H1 (cell line): ENCODE data around the gene GAP43. TPM values are rescaled to one million over a fixed set of nuclear protein-coding genes. Genes with fewer than 3 reads are reported as not detected.

ENCODE experiments used
- CTCF ChIA-PET: fragments of 300-600 bp; sonication (Branson Sonifier 250); formaldehyde crosslinking; loops from one replicate; lab custom pipeline; 2021; ENCODE audit not compliant: partially characterized antibody; lab: Charles Lee
- POLR2A ChIA-PET: fragments of 300-600 bp; sonication (Branson Sonifier 250); formaldehyde crosslinking; loops from one replicate; lab custom pipeline; 2021; ENCODE audit warnings: inconsistent platforms; ENCODE audit not compliant: partially characterized antibody; lab: Charles Lee
- DNase-seq, 2 experiments: peaks; one replicate each; pipeline versions ENCODE4 v3.0.0 to v3.0.0-alpha.2; 2010 to 2022; ENCODE audit warnings: low spot score in 2 of 2, low read depth in 1 of 2, mixed read lengths in 1 of 2
- FAIRE-seq: peaks from 2 replicates; lab custom pipeline; 2011; peaks lifted over from hg19 to GRCh38; lab: Jason Lieb, UNC
- H2AFZ ChIP-seq: 2 replicates; pipeline ENCODE4 v1.8.1; 2012; ENCODE audit warnings: low read length, inconsistent platforms
- H2AK5ac ChIP-seq: 2 replicates; pipeline ENCODE4 v1.6.1; 2013; ENCODE audit warnings: low read depth, low read length
- H2BK120ac ChIP-seq: replicated peaks from 2 replicates; pipeline ENCODE3; 2013; ENCODE audit warnings: low read depth, low read length, inconsistent platforms
- H2BK12ac ChIP-seq: 2 replicates; pipeline ENCODE4 v1.6.1; 2013; ENCODE audit warnings: low read depth, low read length
- H2BK15ac ChIP-seq: 2 replicates; pipeline ENCODE4 v1.6.1; 2013; ENCODE audit warnings: low read length
- H2BK20ac ChIP-seq: 2 replicates; pipeline ENCODE4 v1.6.1; 2013; ENCODE audit warnings: low read length
- H2BK5ac ChIP-seq: 2 replicates; pipeline ENCODE4 v1.6.1; 2013; ENCODE audit warnings: low read depth, low read length
- H3K14ac ChIP-seq: 2 replicates; pipeline ENCODE4 v1.6.1; 2013; ENCODE audit warnings: inconsistent platforms; ENCODE audit not compliant: insufficient read length
- H3K18ac ChIP-seq: 2 replicates; pipeline ENCODE4 v1.6.1; 2013; ENCODE audit warnings: low read length; ENCODE audit errors: extremely low read depth
- H3K23ac ChIP-seq: 2 replicates; pipeline ENCODE4 v1.6.1; 2013; ENCODE audit warnings: inconsistent platforms; ENCODE audit not compliant: insufficient read length
- H3K23me2 ChIP-seq: 2 replicates; pipeline ENCODE4 v1.6.1; 2013; ENCODE audit warnings: low read depth, low read length
- H3K27ac ChIP-seq: 2 replicates; pipeline ENCODE4 v1.6.1; 2011; ENCODE audit warnings: low read depth, low read length, inconsistent platforms
- H3K27me3 ChIP-seq, 4 experiments: replicated peaks in 1 of 4; 1 replicate in 1 of 4; 2 replicates in 3 of 4; pipeline versions ENCODE4 v1.6.1 to v1.8.1; 2011 to 2013; ENCODE audit warnings: low read length in 3 of 4, mild to moderate bottlenecking in 3 of 4, inconsistent platforms in 2 of 4, mixed read lengths in 2 of 4, moderate library complexity in 1 of 4; ENCODE audit not compliant: control insufficient read depth in 3 of 4, insufficient read depth in 3 of 4; ENCODE audit errors: extremely low read depth in 1 of 4
- H3K36me3 ChIP-seq, 4 experiments: 2 replicates each; pipeline versions ENCODE4 v1.6.1 to v1.8.1; 2011 to 2013; ENCODE audit warnings: mild to moderate bottlenecking in 4 of 4, low read length in 3 of 4, moderate library complexity in 2 of 4, control low read depth in 1 of 4, inconsistent platforms in 1 of 4; ENCODE audit not compliant: insufficient read depth in 4 of 4, control insufficient read depth in 2 of 4
- H3K4ac ChIP-seq: replicated peaks from 2 replicates; pipeline ENCODE3; 2013; ENCODE audit warnings: low read length, low read depth, mixed read lengths, inconsistent platforms; ENCODE audit not compliant: insufficient read length
- H3K4me1 ChIP-seq, 4 experiments: replicated peaks in 1 of 4; 1 replicate in 1 of 4; 2 replicates in 3 of 4; pipeline versions ENCODE4 v1.6.1 to v1.8.1; 2011 to 2013; ENCODE audit warnings: low read length in 3 of 4, inconsistent platforms in 2 of 4, mixed read lengths in 1 of 4; ENCODE audit not compliant: insufficient read depth in 4 of 4, control insufficient read depth in 3 of 4
- H3K4me2 ChIP-seq, 2 experiments: 2 replicates each; pipeline versions ENCODE4 v1.6.1 to v1.8.1; 2011 to 2013; ENCODE audit warnings: low read depth in 2 of 2, low read length in 2 of 2, control low read depth in 1 of 2, inconsistent platforms in 1 of 2, mild to moderate bottlenecking in 1 of 2; ENCODE audit not compliant: insufficient read depth in 1 of 2
- H3K4me3 ChIP-seq, 4 experiments: fragments of 200-600, 300-600 bp in 1 of 4; sonication (generic), shearing (Covaris generic), sonication (Bioruptor Twin) in 1 of 4; 2 replicates each; pipeline versions ENCODE4 v1.5.1 to v1.8.1; 2011 to 2016; ENCODE audit warnings: low read length in 4 of 4, low read depth in 3 of 4, control low read depth in 2 of 4, inconsistent platforms in 2 of 4, mild to moderate bottlenecking in 2 of 4, mixed read lengths in 1 of 4, moderate library complexity in 1 of 4; ENCODE audit not compliant: insufficient read depth in 2 of 4; ENCODE audit errors: extremely low read depth in 1 of 4
- H3K56ac ChIP-seq: replicated peaks from 2 replicates; pipeline ENCODE3; 2013; ENCODE audit warnings: low read depth, mild to moderate bottlenecking, mixed read lengths, low read length, inconsistent platforms; ENCODE audit not compliant: insufficient read length
- H3K79me1 ChIP-seq: 2 replicates; pipeline ENCODE4 v1.6.1; 2013; ENCODE audit warnings: low read depth, low read length, control low read depth
- H3K79me2 ChIP-seq, 2 experiments: 2 replicates each; pipeline versions ENCODE4 v1.6.1 to v1.8.1; 2012 to 2013; ENCODE audit warnings: low read length in 2 of 2, mild to moderate bottlenecking in 2 of 2, inconsistent platforms in 1 of 2; ENCODE audit not compliant: insufficient read depth in 2 of 2, control insufficient read depth in 1 of 2
- H3K9ac ChIP-seq, 4 experiments: replicated peaks in 1 of 4; 1 replicate in 1 of 4; 2 replicates in 3 of 4; pipeline versions ENCODE4 v1.6.1 to v1.8.1; 2011 to 2013; ENCODE audit warnings: low read depth in 3 of 4, low read length in 3 of 4, control low read depth in 2 of 4, mild to moderate bottlenecking in 2 of 4, moderate library complexity in 2 of 4, inconsistent platforms in 1 of 4; ENCODE audit errors: extremely low read depth in 1 of 4
- H3K9me3 ChIP-seq, 2 experiments: 2 replicates each; pipeline versions ENCODE4 v1.6.1 to v1.8.1; 2012 to 2013; ENCODE audit warnings: mild to moderate bottlenecking in 2 of 2, moderate library complexity in 2 of 2, control low read depth in 1 of 2, inconsistent platforms in 1 of 2, low read depth in 1 of 2, low read length in 1 of 2, mixed read lengths in 1 of 2; ENCODE audit not compliant: insufficient read depth in 2 of 2
- H4K20me1 ChIP-seq, 2 experiments: replicated peaks in 1 of 2; 2 replicates each; pipeline versions ENCODE3 to v1.8.1; 2011 to 2013; ENCODE audit warnings: inconsistent platforms in 2 of 2, low read length in 2 of 2, mild to moderate bottlenecking in 1 of 2; ENCODE audit not compliant: insufficient read depth in 2 of 2, control insufficient read depth in 1 of 2
- H4K5ac ChIP-seq: 2 replicates; pipeline ENCODE4 v1.6.1; 2013; ENCODE audit warnings: low read length, low read depth, mixed read lengths, inconsistent platforms; ENCODE audit not compliant: insufficient read length
- H4K8ac ChIP-seq: 2 replicates; pipeline ENCODE4 v1.8.0; 2013; ENCODE audit warnings: mild to moderate bottlenecking, moderate library complexity, low read length, inconsistent platforms; ENCODE audit not compliant: insufficient read depth; ENCODE audit errors: extremely low read depth
- H4K91ac ChIP-seq: replicated peaks from 2 replicates; pipeline ENCODE3; 2013; ENCODE audit warnings: low read length, mixed read lengths, inconsistent platforms; ENCODE audit not compliant: insufficient read length
- ASH2L ChIP-seq: fragments of 200-600, 300-600 bp; sonication (generic); IDR thresholded peaks from one replicate; pipeline ENCODE4 v1.7.1; 2017; ENCODE audit warnings: low read length
- BACH1 ChIP-seq: IDR thresholded peaks from 2 replicates; pipeline ENCODE4 v1.6.1; 2012; ENCODE audit warnings: low read length, improper control_type of control experiment
- BCL11A ChIP-seq, 2 experiments: IDR thresholded peaks; one replicate each; pipeline ENCODE4 v1.6.1; 2011; ENCODE audit warnings: low read depth in 2 of 2, low read length in 2 of 2, mild to moderate bottlenecking in 2 of 2
- CBX5 ChIP-seq: fragments of 300-800, 300-1000 bp; sonication (generic); IDR thresholded peaks from 2 replicates; pipeline ENCODE4 v1.7.1; 2016; ENCODE audit warnings: antibody characterized with exemption, low read length, low read depth
- CBX8 ChIP-seq: fragments of 300-800, 300-1000 bp; sonication (generic); IDR thresholded peaks from 2 replicates; pipeline ENCODE4 v1.7.1; 2016; ENCODE audit warnings: low read depth, low read length, borderline replicate concordance
- CEBPB ChIP-seq: IDR thresholded peaks from 2 replicates; pipeline ENCODE4 v1.6.1; 2012; ENCODE audit warnings: low read depth, low read length
- EGR1 ChIP-seq: IDR thresholded peaks from 2 replicates; pipeline ENCODE4 v1.6.1; 2011; ENCODE audit warnings: low read depth, low read length, borderline replicate concordance
- HDAC2 ChIP-seq, 2 experiments: fragments of 300-600 bp in 1 of 2; sonication (generic) in 1 of 2; IDR thresholded peaks; 2 replicates each; pipeline ENCODE4 v1.6.1; 2011 to 2012; ENCODE audit warnings: low read depth in 2 of 2, low read length in 2 of 2, mild to moderate bottlenecking in 2 of 2, moderate library complexity in 2 of 2, borderline replicate concordance in 1 of 2, inconsistent platforms in 1 of 2
- MAX ChIP-seq: IDR thresholded peaks from 2 replicates; pipeline ENCODE4 v1.6.1; 2012; ENCODE audit warnings: inconsistent platforms
- POLR2AphosphoS5 ChIP-seq: IDR thresholded peaks from 2 replicates; pipeline ENCODE4 v1.6.1; 2011; ENCODE audit warnings: low read depth, low read length
- SP1 ChIP-seq: IDR thresholded peaks from 2 replicates; pipeline ENCODE4 v1.6.1; 2011; ENCODE audit warnings: low read depth, low read length
- TAF7 ChIP-seq: optimal IDR thresholded peaks from 2 replicates; pipeline ENCODE3; 2011; ENCODE audit warnings: low read depth, mild to moderate bottlenecking, inconsistent platforms, low read length, moderate library complexity, borderline replicate concordance
- TBP ChIP-seq: IDR thresholded peaks from 2 replicates; pipeline ENCODE4 v1.6.1; 2011; ENCODE audit warnings: low read depth, low read length, improper control_type of control experiment
- WGBS, 2 experiments: shearing (Covaris generic) in 1 of 2; methylation state at CpG; one replicate each; pipeline versions ENCODE4 v1.1.6 to v1.1.7; 2013 to 2015; ENCODE audit warnings: low lambda C conversion rate in 2 of 2, mixed read lengths in 2 of 2, inconsistent platforms in 1 of 2, low coverage in 1 of 2, missing lambda C conversion rate in 1 of 2; ENCODE audit not compliant: insufficient replicate concordance in 2 of 2, insufficient coverage in 1 of 2, insufficient read length in 1 of 2; ENCODE audit errors: extremely low coverage in 1 of 2, missing lambda C conversion rate in 1 of 2; 5-methylcytosine and 5-hydroxymethylcytosine counted together
- polyA plus RNA-seq, 7 experiments: library from polyadenylated mRNA; depleted of rRNA in 3 of 7; stranded (reverse) in 5 of 7; unstranded in 2 of 7; fragments of >200 nt in 5 of 7; fragments of 200-250 nt in 2 of 7; gene quantifications; 1 replicate in 5 of 7; 2 replicates in 1 of 7; 4 replicates in 1 of 7; pipeline versions ENCODE4 v1.2.1 to v1.2.3, GENCODE V29; 2011 to 2013; ENCODE audit warnings: missing spikeins in 2 of 7, mixed read lengths in 2 of 7
- total RNA-seq: library from RNA; stranded (reverse); fragmentation: NEBNext Ultra II Directional; extraction: Animal tissue kit (Norgen Biotek cat#: 25700); gene quantifications from 2 replicates; pipeline ENCODE4 v1.2.1, GENCODE V29; 2021
- TF ChIP-seq, protein P1 (sequence below): IDR thresholded peaks from 2 replicates; pipeline ENCODE4 v1.6.1; 2011; ENCODE audit warnings: low read length, improper control_type of control experiment

Gene GAP43
- total and polyA plus RNA-seq, 2 of the 8 experiments (the other 6 are each of a cell fraction or from before 2014, with no cell fraction given) = 11.2 to 21.9 TPM

DNA sequence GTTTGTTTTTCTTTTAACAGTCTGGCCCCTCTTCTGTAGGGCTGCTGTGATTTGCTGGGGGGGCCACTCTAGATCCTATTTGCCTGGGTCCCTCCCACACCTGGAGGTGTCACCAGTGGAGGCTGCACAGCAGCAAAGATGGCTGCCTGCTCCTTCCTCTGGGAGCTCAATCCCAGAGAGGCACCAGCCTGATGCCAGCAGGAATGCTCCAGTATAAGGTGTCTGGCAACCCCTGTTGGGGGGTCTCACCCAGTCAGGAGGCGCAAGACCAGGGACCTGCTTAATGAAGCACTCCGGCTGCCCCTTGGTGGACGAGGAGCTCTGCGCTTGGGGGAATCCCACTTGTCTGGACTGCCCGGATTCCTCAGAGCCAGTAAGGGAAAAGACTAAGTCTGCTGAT is 118.3 kb downstream of the GAP43 start:
- FAIRE-seq (no peak), DNase-seq (no peak)
- Histone ChIP-seq H3K27ac (no peak overlapping the region), H2BK12ac (no peak overlapping the region), H3K4me2 (no peak overlapping the region), H3K4me3 (no peak overlapping the region), H3K4me1 (no peaks in the 10 kb centered on the region), H3K14ac (no peak overlapping the region), H4K20me1 (no peaks in the 10 kb centered on the region), H3K23ac (no peak overlapping the region), H3K18ac (no peak overlapping the region), H3K27me3 (no peaks in the 10 kb centered on the region), H3K79me2 (no peaks in the 10 kb centered on the region), H4K91ac (no peak overlapping the region), H4K8ac (no peak overlapping the region), H2AFZ (no peak overlapping the region), H2BK15ac (no peak overlapping the region), H2BK120ac (no peak overlapping the region), H2AK5ac (no peak overlapping the region), H2BK20ac (no peak overlapping the region), H3K4ac (no peak overlapping the region), H3K9me3 (peaks cover 0 to 9% of the 10 kb centered on the region in 2 experiments; a peak in 2 of 4 replicates), H2BK5ac (no peak overlapping the region), H4K5ac (no peak overlapping the region), H3K9ac (no peak overlapping the region), H3K56ac (no peak overlapping the region), H3K79me1 (no peaks in the 10 kb centered on the region), H3K36me3 (no peaks in the 10 kb centered on the region), H3K23me2 (no peaks in the 10 kb centered on the region; the same call in 1 of the 2 replicates)
- ChIA-PET POLR2A (interaction anchor here (0.9 kb wide), 1 partner anchor 10 kb away, joined by 3 read pairs; no protein-coding TSS in a partner anchor), CTCF (interaction anchor here (0.8 kb wide), 1 partner anchor 25 kb away, joined by 3 read pairs; no protein-coding TSS in a partner anchor)
- WGBS, 2 experiments = 94% methylated on average over 5 of the region's 5 CpGs; no CpG with 5 or more reads in 1 of the 2 experiments
- TF ChIP-seq POLR2AphosphoS5 = no peak
- no peak for TF ChIP-seq BCL11A (IDR thresholded peaks at IDR 0.05; ENCODE audit: low read depth in 2 of 2, low read length in 2 of 2)
- TF ChIP-seq ASH2L = no peak
- no peak for TF ChIP-seq BACH1
- no peak for TF ChIP-seq CBX8
- TF ChIP-seq EGR1 = no peak
- TF ChIP-seq TBP = no peak
- no peak for TF ChIP-seq CEBPB
- no peak for TF ChIP-seq MAX
- TF ChIP-seq TAF7 = no peak
- TF ChIP-seq, protein P1, sequence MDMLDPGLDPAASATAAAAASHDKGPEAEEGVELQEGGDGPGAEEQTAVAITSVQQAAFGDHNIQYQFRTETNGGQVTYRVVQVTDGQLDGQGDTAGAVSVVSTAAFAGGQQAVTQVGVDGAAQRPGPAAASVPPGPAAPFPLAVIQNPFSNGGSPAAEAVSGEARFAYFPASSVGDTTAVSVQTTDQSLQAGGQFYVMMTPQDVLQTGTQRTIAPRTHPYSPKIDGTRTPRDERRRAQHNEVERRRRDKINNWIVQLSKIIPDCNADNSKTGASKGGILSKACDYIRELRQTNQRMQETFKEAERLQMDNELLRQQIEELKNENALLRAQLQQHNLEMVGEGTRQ = no peak
- no peak for TF ChIP-seq SP1
- TF ChIP-seq CBX5 = no peak
- no peak for TF ChIP-seq HDAC2 (IDR thresholded peaks at IDR 0.05; ENCODE audit: borderline replicate concordance in 1 of 2, low read depth in 2 of 2, low read length in 2 of 2)
